HG03460 (cell line): ENCODE data around the gene ARG2.

Experiments used
- ATAC-seq: cut with Tn5 transposase; IDR thresholded peaks from one replicate; pipeline ENCODE4 v1.9.1; 2021; ENCODE audit not compliant: unreplicated experiment

ARG2 gene

GRCh38 chr14:67636361-67636919, 16.7 kb downstream of the ARG2 start:
- ATAC-seq: no peak

DNA sequence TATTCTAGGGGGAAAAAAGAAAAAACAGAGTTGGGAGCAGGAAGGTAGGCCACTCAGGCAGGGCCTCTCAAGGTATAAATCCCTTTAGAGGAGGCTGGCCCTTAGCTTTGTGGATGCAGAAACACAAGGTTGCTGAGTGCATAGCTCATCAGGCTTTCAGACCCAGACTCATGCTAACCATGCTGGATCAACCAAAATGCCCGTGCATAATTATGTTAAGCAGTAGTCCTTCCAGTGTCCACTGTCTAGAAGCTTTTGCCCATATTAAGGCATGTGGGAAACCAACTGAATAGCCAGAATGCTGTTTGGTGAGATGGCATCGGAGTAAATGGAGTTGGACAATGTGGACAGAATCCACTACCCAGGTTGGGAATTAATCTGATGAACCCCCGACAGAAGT, 18.9 kb downstream of the ARG2 start:
- ATAC-seq: no peak

DNA sequence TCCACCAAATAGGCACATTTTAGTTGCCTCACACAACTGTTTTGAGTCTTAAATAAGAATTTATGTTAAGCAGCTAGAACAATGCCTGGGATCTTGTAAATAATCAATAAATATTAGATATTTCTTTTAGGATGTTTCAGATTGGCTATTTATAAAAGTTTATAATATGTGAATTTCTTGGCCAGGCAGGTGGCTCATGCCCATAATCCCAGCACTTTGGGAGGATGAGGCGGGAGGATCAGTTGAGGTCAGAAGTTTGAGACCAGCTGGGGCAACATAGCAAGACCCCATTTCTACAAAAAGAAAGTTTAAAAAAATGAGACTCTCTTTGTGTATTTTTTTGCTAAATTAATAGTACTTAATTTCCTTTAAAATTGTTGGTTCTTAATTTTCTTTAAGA, 21.8 kb downstream of the ARG2 start:
- no peak for ATAC-seq

- ATAC-seq: no peak
Measured at GRCh38 chr14:67641902-67642749, 22.4 kb downstream of the ARG2 start.

- no peak for ATAC-seq
Measured at GRCh38 chr14:67643713-67644112, 24.0 kb downstream of the ARG2 start.

GRCh38 chr14:67644428-67644827, 24.7 kb downstream of the ARG2 start:
- ATAC-seq: no peak

GRCh38 chr14:67645414-67645813, 25.7 kb downstream of the ARG2 start:
- ATAC-seq: no peak

GRCh38 chr14:67646131-67646530, 26.4 kb downstream of the ARG2 start:
- ATAC-seq: no peak

GRCh38 chr14:67650151-67650550, 30.4 kb downstream of the ARG2 start:
- no peak for ATAC-seq

DNA sequence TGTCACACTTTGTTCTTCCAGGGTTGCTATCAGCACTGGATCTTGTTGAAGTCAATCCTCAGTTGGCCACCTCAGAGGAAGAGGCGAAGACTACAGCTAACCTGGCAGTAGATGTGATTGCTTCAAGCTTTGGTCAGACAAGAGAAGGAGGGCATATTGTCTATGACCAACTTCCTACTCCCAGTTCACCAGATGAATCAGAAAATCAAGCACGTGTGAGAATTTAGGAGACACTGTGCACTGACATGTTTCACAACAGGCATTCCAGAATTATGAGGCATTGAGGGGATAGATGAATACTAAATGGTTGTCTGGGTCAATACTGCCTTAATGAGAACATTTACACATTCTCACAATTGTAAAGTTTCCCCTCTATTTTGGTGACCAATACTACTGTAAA, 31.0 kb downstream of the ARG2 start:
- no peak for ATAC-seq

GRCh38 chr14:67652189-67652588, 32.5 kb downstream of the ARG2 start:
- ATAC-seq: no peak

DNA sequence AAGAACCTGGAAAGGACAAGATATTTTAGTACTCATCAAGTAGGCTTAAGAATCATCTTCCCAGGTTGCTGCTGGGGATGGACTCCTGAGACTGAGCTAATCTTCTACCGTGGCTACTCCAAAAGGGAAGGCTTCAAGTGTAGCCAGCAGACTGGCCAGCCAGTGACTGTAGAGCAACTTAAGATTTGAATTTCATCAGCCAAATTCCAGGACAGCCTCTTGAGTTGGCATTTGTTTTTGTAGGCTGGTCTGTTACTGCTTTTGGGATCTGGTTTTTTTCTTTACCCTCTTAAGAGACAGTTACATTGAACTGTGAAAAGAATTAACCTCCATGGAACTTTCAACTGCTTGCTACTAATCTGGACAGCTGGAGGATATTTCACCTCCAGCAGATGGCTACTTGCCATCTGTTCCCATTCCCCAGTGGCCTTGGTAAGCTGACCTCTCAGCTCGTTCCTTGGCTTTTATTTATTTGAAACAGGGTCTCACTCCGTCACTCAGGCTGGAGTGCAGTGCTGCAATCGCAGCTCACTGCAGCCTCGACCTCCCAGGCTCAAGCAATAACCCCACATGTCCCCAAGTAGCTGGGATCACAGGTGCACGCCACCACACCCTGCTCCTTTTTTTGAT, 34.0 kb downstream of the ARG2 start:
- ATAC-seq: no peak

DNA sequence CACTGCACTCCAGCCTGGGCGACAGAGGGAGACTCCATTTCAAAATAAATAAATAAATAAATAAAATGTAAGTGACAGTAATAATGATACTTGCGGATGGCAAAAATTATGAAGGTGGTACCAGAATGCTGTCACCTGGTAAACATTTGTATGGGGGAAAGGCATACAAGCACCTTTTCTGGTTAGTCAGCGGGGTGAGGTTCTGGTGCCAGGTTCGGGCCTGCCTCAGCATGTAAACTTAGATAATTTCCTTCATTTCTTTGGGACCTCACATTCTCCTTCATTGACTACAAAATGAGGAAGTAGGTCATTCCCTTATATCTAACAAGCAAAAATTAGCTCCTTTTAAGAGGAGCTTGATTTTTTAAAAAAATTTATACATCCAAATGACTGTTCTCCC, 43.9 kb downstream of the ARG2 start:
- ATAC-seq: no peak

DNA sequence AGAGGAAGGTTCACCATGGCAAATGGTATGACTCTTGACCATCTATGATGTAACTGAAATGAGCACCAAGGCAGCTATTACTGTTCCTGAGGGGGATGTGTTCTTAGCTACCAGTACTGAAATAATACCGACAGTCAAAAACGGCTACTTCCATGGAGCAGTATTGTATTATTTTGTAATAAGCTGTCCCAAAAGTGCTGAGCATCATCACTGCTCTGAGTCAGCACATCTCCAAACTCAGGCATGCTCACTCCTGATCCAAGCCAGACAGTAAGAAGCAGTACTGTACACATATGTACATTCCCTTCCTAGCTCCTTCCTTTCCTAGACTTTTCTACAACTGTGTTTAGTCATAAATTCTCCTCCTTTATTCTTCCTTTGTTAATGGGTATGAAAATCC, 46.1 kb downstream of the ARG2 start:
- no peak for ATAC-seq

- no peak for ATAC-seq
Measured at GRCh38 chr14:67666750-67667449, 47.2 kb downstream of the ARG2 start.

DNA sequence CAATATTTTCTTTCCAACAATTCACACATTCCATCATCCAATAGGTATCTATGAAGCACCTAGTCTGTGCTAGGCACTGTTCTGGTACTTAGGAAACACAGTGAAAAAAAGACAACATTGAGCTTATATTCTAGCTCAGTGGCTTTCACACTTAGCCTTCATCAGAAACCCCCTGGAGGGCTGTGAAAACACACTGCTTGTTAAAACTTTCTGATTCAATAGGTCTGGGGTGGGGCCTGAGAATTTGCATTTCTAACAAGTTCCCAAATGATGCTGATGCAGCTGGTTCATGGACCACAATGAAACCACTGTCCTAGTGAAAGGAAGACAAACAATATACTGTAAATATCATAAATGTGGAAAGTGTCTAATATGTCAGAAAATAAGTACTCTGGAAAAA, 48.8 kb downstream of the ARG2 start:
- peak; percentile 55 for ATAC-seq

DNA sequence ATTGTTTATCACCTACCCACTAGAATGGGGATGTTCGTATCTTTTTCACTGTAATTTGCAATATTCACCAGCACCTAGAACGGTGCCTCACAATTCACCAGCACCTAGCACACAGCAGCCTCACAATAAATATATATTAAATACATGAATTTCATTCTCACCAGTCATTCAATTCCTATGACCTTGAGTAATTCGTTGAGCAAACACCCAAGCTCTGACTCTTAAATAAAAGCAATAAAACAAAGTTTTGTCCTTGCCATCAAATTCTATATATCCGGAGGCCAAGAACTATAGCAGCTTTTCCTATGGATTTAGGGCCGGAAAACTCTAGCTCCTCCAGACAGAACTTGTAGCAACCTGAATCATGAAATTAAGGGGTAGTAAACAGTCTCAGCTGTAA, 53.7 kb downstream of the ARG2 start:
- no peak for ATAC-seq

GRCh38 chr14:67674139-67674479, 54.4 kb downstream of the ARG2 start:
- ATAC-seq: peak; percentile 50

- ATAC-seq: peak; percentile 88
Measured at GRCh38 chr14:67674480-67675218, 54.9 kb downstream of the ARG2 start, which contains the start of gene VTI1B. TSS of gene VTI1B (minus strand) at chr14:67674632. CDS start at chr14:67674489, 143 bp downstream.

GRCh38 chr14:67675219-67675582, 55.5 kb downstream of the ARG2 start:
- no peak for ATAC-seq

DNA sequence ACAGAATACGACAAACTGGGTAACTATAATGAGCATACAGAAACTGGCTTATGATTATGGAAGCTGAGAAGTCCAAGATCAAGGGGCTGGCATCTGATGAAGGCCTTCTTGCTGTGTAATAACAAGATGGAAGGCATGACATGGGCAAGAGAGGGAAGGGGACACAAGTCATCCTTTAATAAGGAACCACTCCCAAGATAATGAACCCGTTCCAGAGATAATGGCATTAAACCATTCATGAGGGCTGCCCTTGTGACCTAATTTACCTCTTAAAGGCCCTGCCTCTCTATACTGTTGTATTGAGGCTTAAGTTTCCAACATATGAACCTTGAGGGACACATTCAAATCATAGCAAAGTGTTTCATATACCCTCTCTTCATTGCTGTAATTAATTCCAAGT, 59.3 kb downstream of the ARG2 start:
- no peak for ATAC-seq
